Trophoblast cell (in vitro differentiated cells and primary cell): ENCODE measurements around the gene BCKDK.
A peak's percentile ranks its signal among the peaks of the same experiment; 100 is the strongest.

Source experiments
- DNase-seq, 2 donors: peaks; one replicate each; pipeline ENCODE4 v3.0.0-alpha.2; 2016
- H2AFZ ChIP-seq: 2 replicates; pipeline ENCODE4 v1.6.1; 2013; ENCODE audit warnings: low read length, moderate library complexity, mild to moderate bottlenecking; ENCODE audit not compliant: insufficient read depth, poor library complexity
- H2AK5ac ChIP-seq: 2 replicates; pipeline ENCODE4 v1.6.1; 2013; ENCODE audit warnings: mild to moderate bottlenecking, low read length
- H2BK120ac ChIP-seq: 2 replicates; pipeline ENCODE4 v1.6.1; 2013; ENCODE audit warnings: low read length, mild to moderate bottlenecking, moderate library complexity; ENCODE audit not compliant: insufficient read depth, poor library complexity
- H2BK12ac ChIP-seq: 2 replicates; pipeline ENCODE4 v1.6.1; 2013; ENCODE audit warnings: mild to moderate bottlenecking, low read length, moderate library complexity
- H2BK5ac ChIP-seq: 2 replicates; pipeline ENCODE4 v1.6.1; 2013; ENCODE audit warnings: low read length, low read depth, moderate library complexity, mild to moderate bottlenecking; ENCODE audit not compliant: poor library complexity
- H3K14ac ChIP-seq: 2 replicates; pipeline ENCODE4 v1.6.1; 2013; ENCODE audit warnings: mild to moderate bottlenecking, low read length
- H3K18ac ChIP-seq: 2 replicates; pipeline ENCODE4 v1.6.1; 2013; ENCODE audit warnings: mild to moderate bottlenecking, low read length
- H3K23ac ChIP-seq: 2 replicates; pipeline ENCODE4 v1.6.1; 2013; ENCODE audit warnings: low read length
- H3K27ac ChIP-seq: 2 replicates; pipeline ENCODE4 v1.5.1; 2013; ENCODE audit warnings: low read depth, mild to moderate bottlenecking, inconsistent platforms, low read length, moderate library complexity
- H3K27me3 ChIP-seq: 2 replicates; pipeline ENCODE4 v1.6.1; 2013; ENCODE audit warnings: inconsistent platforms, mild to moderate bottlenecking, low read length, moderate library complexity; ENCODE audit not compliant: insufficient read depth
- H3K36me3 ChIP-seq, 2 experiments: 1 replicate in 1 of 2; 2 replicates in 1 of 2; pipeline ENCODE4 v1.6.1; 2013; ENCODE audit warnings: low read length in 2 of 2, mild to moderate bottlenecking in 2 of 2, moderate library complexity in 1 of 2; ENCODE audit not compliant: insufficient read depth in 2 of 2, control insufficient read depth in 1 of 2
- H3K4ac ChIP-seq: 2 replicates; pipeline ENCODE4 v1.6.1; 2013; ENCODE audit warnings: low read depth, mild to moderate bottlenecking, low read length, moderate library complexity
- H3K4me1 ChIP-seq, 2 experiments: 1 replicate in 1 of 2; 2 replicates in 1 of 2; pipeline ENCODE4 v1.6.1; 2013; ENCODE audit warnings: low read length in 2 of 2, mild to moderate bottlenecking in 2 of 2, moderate library complexity in 1 of 2; ENCODE audit not compliant: insufficient read depth in 2 of 2, control insufficient read depth in 1 of 2
- H3K4me2 ChIP-seq: 2 replicates; pipeline ENCODE4 v1.6.1; 2013; ENCODE audit warnings: inconsistent platforms, mild to moderate bottlenecking, low read length, moderate library complexity
- H3K4me3 ChIP-seq: 2 replicates; pipeline ENCODE4 v1.5.1; 2013; ENCODE audit warnings: mild to moderate bottlenecking, low read depth, low read length, inconsistent platforms
- H3K79me1 ChIP-seq: one replicate; pipeline ENCODE4 v1.6.1; 2013; ENCODE audit warnings: low read length
- H3K79me2 ChIP-seq: 2 replicates; pipeline ENCODE4 v1.6.1; 2013; ENCODE audit warnings: low read length, mild to moderate bottlenecking; ENCODE audit not compliant: control insufficient read depth, insufficient read depth, poor library complexity
- H3K9ac ChIP-seq: 2 replicates; pipeline ENCODE4 v1.6.1; 2013; ENCODE audit warnings: mild to moderate bottlenecking, low read length
- H3K9me3 ChIP-seq: 2 replicates; pipeline ENCODE4 v1.6.1; 2013; ENCODE audit warnings: low read depth, mild to moderate bottlenecking, control low read depth, inconsistent platforms, low read length; ENCODE audit not compliant: insufficient read depth
- H4K12ac ChIP-seq: 2 replicates; pipeline ENCODE4 v1.6.1; 2013; ENCODE audit warnings: low read depth, mild to moderate bottlenecking, low read length, moderate library complexity
- H4K8ac ChIP-seq: 2 replicates; pipeline ENCODE4 v1.6.1; 2013; ENCODE audit warnings: low read depth, mild to moderate bottlenecking, low read length, moderate library complexity
- H4K91ac ChIP-seq: one replicate; pipeline ENCODE4 v1.6.1; 2013; ENCODE audit warnings: low read depth, mild to moderate bottlenecking, low read length, moderate library complexity
- WGBS: extraction: QIAGEN DNeasy Blood & Tissue Kit; methylation state at CpG from one replicate; pipeline ENCODE4 v1.1.7; 2013; ENCODE audit warnings: missing lambda C conversion rate; ENCODE audit not compliant: insufficient read length, insufficient coverage; ENCODE audit errors: extremely low coverage; 5-methylcytosine and 5-hydroxymethylcytosine counted together

The BCKDK gene

GRCh38 chr16:31148281-31148728, 40.1 kb downstream of the BCKDK start:
- Histone ChIP-seq H3K79me2 (no peaks in the 10 kb centered on the region), H2BK5ac (no peak overlapping the region), H3K4ac (no peak overlapping the region), H2AK5ac (no peak overlapping the region), H3K4me1 (peaks cover 0 to 6% of the 10 kb centered on the region in 2 experiments), H2BK120ac (no peak overlapping the region), H2AFZ (no peak overlapping the region), H3K4me3 (peak overlapping the region; percentile 57), H3K9ac (no peak overlapping the region), H3K14ac (no peak overlapping the region), H3K79me1 (no peaks in the 10 kb centered on the region), H3K4me2 (peak overlapping the region; percentile 40), H3K9me3 (no peaks in the 10 kb centered on the region), H2BK12ac (no peak overlapping the region), H3K18ac (no peak overlapping the region), H4K8ac (no peak overlapping the region), H3K36me3 (no peaks in the 10 kb centered on the region), H3K27me3 (no peaks in the 10 kb centered on the region), H4K91ac (no peak overlapping the region), H3K23ac (no peak overlapping the region), H4K12ac (no peak overlapping the region), H3K27ac (no peak overlapping the region)
- DNase-seq, result peak in 1 of 2 donors; percentile 55
- WGBS, result no CpG with 5 or more reads among the region's 40 CpGs

GRCh38 chr16:31148896-31149295, 40.7 kb downstream of the BCKDK start:
- H3K4ac ChIP-seq, result no peak overlapping the region
- H2BK5ac ChIP-seq, result no peak overlapping the region
- no peak overlapping the region for H3K9ac ChIP-seq
- H3K27me3 ChIP-seq, result no peaks in the 10 kb centered on the region
- H3K23ac ChIP-seq, result no peak overlapping the region
- no peak for DNase-seq
- no peak overlapping the region for H4K8ac ChIP-seq
- no peak overlapping the region for H3K27ac ChIP-seq
- H3K79me1 ChIP-seq, result no peaks in the 10 kb centered on the region
- no peak overlapping the region for H4K91ac ChIP-seq
- H2BK12ac ChIP-seq, result no peak overlapping the region
- H3K4me1 ChIP-seq, result peaks cover 0 to 6% of the 10 kb centered on the region in 2 experiments
- H4K12ac ChIP-seq, result no peak overlapping the region
- H3K18ac ChIP-seq, result no peak overlapping the region
- WGBS, result no CpG with 5 or more reads among the region's 25 CpGs
- no peak overlapping the region for H3K14ac ChIP-seq
- H2AFZ ChIP-seq, result no peak overlapping the region
- H2AK5ac ChIP-seq, result no peak overlapping the region
- H3K4me3 ChIP-seq, result no peak overlapping the region
- no peak overlapping the region for H3K4me2 ChIP-seq
- no peak overlapping the region for H2BK120ac ChIP-seq
- H3K79me2 ChIP-seq, result no peaks in the 10 kb centered on the region
- no peaks in the 10 kb centered on the region for H3K36me3 ChIP-seq
- no peaks in the 10 kb centered on the region for H3K9me3 ChIP-seq

DNA sequence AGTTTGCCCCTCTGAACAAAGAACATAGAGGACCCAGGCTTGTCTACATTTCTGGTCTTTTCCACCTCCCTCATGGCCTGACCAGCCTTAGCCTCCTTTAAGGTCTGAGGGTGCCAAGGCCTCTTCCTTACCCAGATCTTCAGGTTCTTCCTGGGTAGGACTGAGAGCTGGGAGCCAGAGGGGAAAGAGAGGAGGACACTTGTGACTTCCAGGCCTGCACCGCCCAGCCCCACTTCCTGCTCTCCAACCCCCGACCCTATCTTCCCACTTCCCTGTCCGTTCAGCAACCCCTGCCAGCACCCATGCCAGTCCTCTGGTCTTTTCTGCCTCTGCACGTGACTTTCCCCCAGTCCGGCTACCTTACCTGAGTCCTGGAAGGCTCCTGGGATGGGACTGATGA, 41.1 kb downstream of the BCKDK start:
- Histone ChIP-seq H3K27ac (no peak overlapping the region), H2AK5ac (no peak overlapping the region), H4K12ac (no peak overlapping the region), H3K9me3 (no peaks in the 10 kb centered on the region), H3K4me2 (no peak overlapping the region), H2BK120ac (no peak overlapping the region), H3K36me3 (no peaks in the 10 kb centered on the region), H3K4me1 (peaks cover 0 to 6% of the 10 kb centered on the region in 2 experiments), H4K91ac (no peak overlapping the region), H3K4me3 (no peak overlapping the region), H3K9ac (no peak overlapping the region), H2BK12ac (no peak overlapping the region), H2AFZ (no peak overlapping the region), H3K79me2 (no peaks in the 10 kb centered on the region), H3K4ac (no peak overlapping the region), H4K8ac (no peak overlapping the region), H3K23ac (no peak overlapping the region), H3K79me1 (no peaks in the 10 kb centered on the region), H3K18ac (no peak overlapping the region), H3K27me3 (no peaks in the 10 kb centered on the region), H2BK5ac (no peak overlapping the region), H3K14ac (no peak overlapping the region)
- no peak for DNase-seq
- WGBS, result no CpG with 5 or more reads among the region's 5 CpGs

DNA sequence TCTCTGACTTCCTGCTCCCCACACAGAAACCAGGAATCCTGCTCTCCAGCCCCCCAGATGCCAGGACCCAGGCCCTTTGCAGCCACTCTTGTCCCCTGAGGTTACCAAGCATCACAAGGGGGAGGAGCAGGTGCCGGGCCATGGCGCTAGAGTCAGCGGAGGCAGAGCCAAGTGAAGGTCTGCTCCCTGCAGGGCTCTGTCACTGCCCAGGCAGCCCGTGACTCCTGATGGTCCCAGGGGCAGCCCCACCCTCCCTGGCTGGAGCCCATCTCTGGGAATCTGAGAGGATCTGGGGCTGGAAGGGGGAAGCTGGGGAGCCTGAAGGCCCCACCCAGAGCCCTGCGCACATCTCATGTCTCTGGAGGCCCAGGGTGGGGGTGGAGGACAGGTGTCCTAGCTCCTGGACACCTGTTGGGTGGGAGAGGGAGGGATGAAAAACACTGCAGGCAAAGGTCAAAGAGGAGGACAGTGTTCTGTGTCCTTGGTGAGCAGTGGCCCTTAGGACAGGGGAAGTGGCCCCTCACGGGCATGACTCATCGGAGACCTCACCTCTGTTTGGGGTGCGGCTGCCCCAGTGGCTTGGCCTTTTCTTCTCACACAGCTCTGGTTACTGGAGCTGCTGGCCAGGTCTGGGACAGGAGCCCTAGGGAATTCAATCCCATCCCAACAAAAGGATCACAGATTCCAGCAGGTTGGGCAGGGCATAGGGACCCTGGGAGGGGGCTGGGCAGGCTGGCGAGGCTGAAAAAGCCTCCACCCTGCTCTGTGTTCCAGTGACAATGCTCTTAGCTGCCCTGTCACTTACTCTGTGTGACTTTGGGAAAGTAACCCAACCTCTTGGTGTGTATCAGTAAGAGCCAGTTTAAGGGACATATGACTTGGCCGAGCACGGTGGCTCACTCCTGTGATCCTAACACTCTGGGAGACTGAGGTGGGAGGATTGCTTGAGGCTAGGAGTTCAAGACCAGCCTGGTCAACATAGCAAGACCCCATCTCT, 42.0 kb downstream of the BCKDK start, which contains the start of gene PRSS36:
TSS of gene PRSS36 (minus strand) at position 173 of the 997 bp plus-strand sequence. CDS start at position 142, 31 bp downstream.
- DNase-seq, result no peak
- no peaks in the 10 kb centered on the region for H3K79me2 ChIP-seq
- H2AK5ac ChIP-seq, result no peak within 1 kb of the TSS
- no peak within 1 kb of the TSS for H3K4ac ChIP-seq
- no peak within 1 kb of the TSS for H3K14ac ChIP-seq
- H2BK5ac ChIP-seq, result no peak within 1 kb of the TSS
- H3K23ac ChIP-seq, result no peak within 1 kb of the TSS
- H3K4me2 ChIP-seq, result no peak within 1 kb of the TSS
- no peaks in the 10 kb centered on the region for H3K9me3 ChIP-seq
- no peak within 1 kb of the TSS for H2BK12ac ChIP-seq
- H3K27me3 ChIP-seq, result no peaks in the 10 kb centered on the region
- no peak within 1 kb of the TSS for H3K4me3 ChIP-seq
- H2BK120ac ChIP-seq, result no peak within 1 kb of the TSS
- H4K91ac ChIP-seq, result no peak within 1 kb of the TSS
- H3K36me3 ChIP-seq, result no peaks in the 10 kb centered on the region
- no peak within 1 kb of the TSS for H3K27ac ChIP-seq
- H4K12ac ChIP-seq, result no peak within 1 kb of the TSS
- peaks cover 0 to 6% of the 10 kb centered on the region in 2 experiments for H3K4me1 ChIP-seq
- H3K18ac ChIP-seq, result no peak within 1 kb of the TSS
- WGBS, result no CpG with 5 or more reads among the region's 11 CpGs
- no peak within 1 kb of the TSS for H4K8ac ChIP-seq
- no peak within 1 kb of the TSS for H3K9ac ChIP-seq
- H2AFZ ChIP-seq, result no peak within 1 kb of the TSS
- H3K79me1 ChIP-seq, result no peaks in the 10 kb centered on the region
